Activated T-helper 1 cell treated with anti-CD3 and anti-CD28 coated beads, Interleukin-12 subunit alpha, Interleukin-12 subunit beta, Interleukin-2, Interleukin-4 antibody, amounts not matched to agents 30 ng/mL and 10 ng/mL and 1 ng/mL, durations not matched to agents 14 hours and 24 hours and 36 hours (primary cell): ENCODE results near the gene PGA5. TPM values are rescaled to one million over a fixed set of nuclear protein-coding genes. Genes with fewer than 3 reads are reported as not detected.
"Not testable (repeated sequence)": the region's sequence is repeated elsewhere in the genome, so short reads cannot be mapped to it uniquely, and the experiment has no call there.

Source experiments
- DNase-seq: peaks from one replicate; pipeline ENCODE4 v3.0.0; 2021; ENCODE audit warnings: low spot score
- H3K27ac Mint-ChIP-seq: one replicate; pipeline ENCODE4 v1.8.0; 2021; ENCODE audit warnings: mild to moderate bottlenecking, mixed read lengths
- H3K27me3 Mint-ChIP-seq: one replicate; pipeline ENCODE4 v1.8.0; 2022; ENCODE audit warnings: mild to moderate bottlenecking, moderate library complexity, mixed read lengths; ENCODE audit not compliant: insufficient read depth
- H3K36me3 Mint-ChIP-seq: one replicate; pipeline ENCODE4 v1.8.0; 2021; ENCODE audit warnings: low read depth, mixed read lengths
- H3K4me1 Mint-ChIP-seq: one replicate; pipeline ENCODE4 v1.8.0; 2021; ENCODE audit warnings: low read depth, mixed read lengths
- H3K4me3 Mint-ChIP-seq: one replicate; pipeline ENCODE4 v1.8.0; 2021; ENCODE audit warnings: mild to moderate bottlenecking, moderate library complexity, mixed read lengths
- H3K9me3 Mint-ChIP-seq: one replicate; pipeline ENCODE4 v1.8.0; 2021; ENCODE audit warnings: mixed read lengths
- intact Hi-C: fragments of 100-400 bp; cut with micrococcal nuclease; formaldehyde crosslinking; loops from one replicate; pipeline ENCODE4 v1.15.1; 2024
- total RNA-seq: library from RNA; stranded (reverse); gene quantifications from 2 replicates; pipeline ENCODE4 v1.2.3, GENCODE V29; 2022

PGA5 gene
- total RNA-seq, result not detected in 2 replicates

DNA sequence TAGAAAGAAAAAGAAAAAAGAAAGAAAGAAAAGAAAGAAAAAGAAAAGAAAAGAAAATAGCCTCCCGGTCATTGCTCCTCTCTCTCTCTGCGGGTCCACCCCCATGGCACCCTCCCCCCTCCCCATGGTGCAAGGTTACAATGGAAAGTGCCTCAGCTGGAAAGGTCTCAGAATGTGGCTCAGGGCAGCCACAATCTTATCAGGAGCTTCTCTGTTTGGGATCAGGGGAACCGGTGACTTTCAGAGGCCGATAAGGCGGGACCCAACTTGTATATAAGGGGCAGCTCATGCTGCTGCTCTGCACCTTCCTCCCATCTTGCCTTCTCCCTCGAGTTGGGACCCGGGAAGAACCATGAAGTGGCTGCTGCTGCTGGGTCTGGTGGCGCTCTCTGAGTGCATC, at the start of gene PGA5:
Gene PGA5 (plus strand): TSS at position 301 of the 400 bp plus-strand sequence. CDS start 52 bp downstream, at position 353.
- H3K27me3 Mint-ChIP-seq, DNase-seq, H3K4me3 Mint-ChIP-seq, intact Hi-C loops, H3K4me1 Mint-ChIP-seq, H3K27ac Mint-ChIP-seq, H3K36me3 Mint-ChIP-seq, H3K9me3 Mint-ChIP-seq: not testable (repeated sequence)

DNA sequence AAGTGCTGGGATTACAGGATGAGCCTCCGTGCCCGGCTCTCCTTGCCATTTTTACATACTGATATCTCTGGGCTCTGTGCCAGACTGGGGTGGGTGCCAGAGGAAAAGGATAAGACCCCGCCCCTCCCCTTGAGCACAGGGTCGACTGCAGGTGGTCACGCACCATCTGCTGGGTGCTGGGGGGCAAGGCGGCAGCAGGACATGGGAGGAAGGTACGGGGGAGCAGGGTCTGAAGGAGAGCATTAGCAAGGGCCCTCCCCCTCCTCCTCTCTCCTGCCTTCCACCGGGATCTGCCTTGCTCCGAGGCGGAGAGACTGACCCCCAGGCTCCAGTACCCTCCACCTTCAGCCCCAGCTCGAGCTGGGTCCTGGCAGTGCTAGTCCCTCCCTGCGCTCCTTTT, 47.4 kb upstream of the PGA5 start:
- Mint-ChIP-seq H3K4me1 (no peaks in the 10 kb centered on the region), H3K9me3 (no peaks in the 10 kb centered on the region)
- intact Hi-C loops, result no loop called here

DNA sequence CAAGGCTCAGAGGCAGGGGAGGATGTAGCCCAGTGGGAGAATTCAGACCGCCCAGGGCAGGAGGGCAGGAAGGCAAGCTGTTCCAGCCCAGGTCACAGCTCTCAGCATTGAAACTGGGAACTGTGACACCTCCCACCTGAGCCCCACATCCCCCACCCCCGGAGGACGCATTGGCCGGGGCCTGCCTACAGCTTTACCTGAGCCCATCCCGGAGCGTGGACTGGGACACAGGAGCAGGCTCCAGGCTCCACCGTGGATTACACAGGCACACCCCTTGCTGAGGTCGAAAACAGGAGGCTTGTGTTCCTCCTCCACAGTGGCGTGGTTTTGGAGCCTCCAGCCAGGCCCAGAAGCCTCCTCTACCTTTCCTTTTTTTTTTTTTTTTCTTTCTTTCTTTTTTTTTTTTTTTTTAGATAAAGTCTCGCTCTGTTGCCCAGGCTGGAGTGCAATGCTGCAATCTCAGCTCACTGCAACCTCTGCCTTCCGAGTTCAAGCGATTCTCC, 46.8 kb upstream of the PGA5 start:
- Mint-ChIP-seq H3K27ac (no peak overlapping the region), H3K9me3 (no peaks in the 10 kb centered on the region), H3K4me1 (no peaks in the 10 kb centered on the region), H3K36me3 (no peaks in the 10 kb centered on the region), H3K27me3 (peaks cover 25% of the 10 kb centered on the region), H3K4me3 (no peak overlapping the region)
- no peak for DNase-seq
- intact Hi-C loops, result no loop called here

More for the DNA sequence above, 47.4 kb upstream of the PGA5 start:
- Mint-ChIP-seq H3K36me3 (no peaks in the 10 kb centered on the region), H3K27ac (no peak overlapping the region), H3K4me3 (no peak overlapping the region), H3K27me3 (peaks cover 25% of the 10 kb centered on the region)
- DNase-seq, result no peak

DNA sequence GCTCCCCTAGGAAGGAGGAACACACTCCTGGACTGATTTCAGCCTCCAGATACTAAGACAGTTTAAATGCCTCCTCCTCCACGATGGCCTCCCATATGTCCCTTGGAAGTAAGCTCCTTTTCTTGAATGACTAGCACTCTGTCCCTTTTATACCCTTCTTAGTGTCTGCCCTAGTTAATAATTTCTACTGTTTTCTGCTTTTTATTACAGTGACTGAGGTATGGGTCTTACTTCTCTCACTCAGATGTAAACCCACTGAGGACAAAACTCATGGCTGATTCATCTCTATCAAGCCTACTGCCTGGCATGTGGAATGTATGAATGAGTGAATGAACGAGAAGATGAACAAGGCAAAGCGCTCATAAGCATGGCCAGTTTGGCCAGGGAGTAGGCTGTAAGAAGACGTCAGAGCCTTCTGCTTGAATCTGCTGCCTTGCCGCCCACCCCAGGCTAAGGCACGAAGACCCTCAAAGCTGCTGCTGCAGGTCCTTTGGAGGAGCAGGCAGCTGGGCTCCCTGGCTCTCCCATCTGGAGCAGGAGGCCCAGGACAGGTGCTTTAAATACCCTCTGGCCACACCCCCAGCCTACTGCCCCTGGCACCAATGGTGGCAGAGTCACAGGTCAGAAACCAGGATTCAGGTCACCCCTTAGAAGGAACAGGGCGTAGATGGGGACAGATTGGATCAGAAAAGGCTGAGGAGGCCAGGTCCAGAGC, 45.8 kb upstream of the PGA5 start:
- H3K27me3 Mint-ChIP-seq, result peaks cover 17% of the 10 kb centered on the region
- H3K9me3 Mint-ChIP-seq, result no peaks in the 10 kb centered on the region
- H3K4me1 Mint-ChIP-seq, result no peaks in the 10 kb centered on the region
- no peak for DNase-seq
- no peaks in the 10 kb centered on the region for H3K36me3 Mint-ChIP-seq
- no peak overlapping the region for H3K27ac Mint-ChIP-seq
- intact Hi-C loops, result no loop called here
- no peak overlapping the region for H3K4me3 Mint-ChIP-seq

DNA sequence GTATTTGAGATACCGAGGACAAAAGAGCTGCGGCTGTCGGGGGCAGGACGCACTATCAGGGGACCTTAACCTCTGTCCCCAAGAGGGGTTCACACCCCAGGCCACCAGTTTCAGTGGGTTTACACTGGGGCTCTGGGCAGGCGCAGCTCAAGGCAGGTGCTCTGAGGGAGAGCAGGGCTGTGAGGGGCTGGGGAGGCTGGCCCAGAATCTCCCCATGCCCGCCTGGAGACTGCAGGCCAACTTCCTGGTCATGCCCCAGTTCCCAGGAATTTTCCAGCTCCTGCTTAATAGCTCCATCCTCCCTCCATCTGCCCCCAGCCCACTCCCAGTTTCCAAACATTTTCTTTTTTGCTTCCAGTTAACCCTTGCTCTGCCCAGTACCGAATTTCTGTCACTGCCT, 45.3 kb upstream of the PGA5 start:
- Mint-ChIP-seq H3K4me3 (no peak overlapping the region), H3K9me3 (no peaks in the 10 kb centered on the region), H3K36me3 (no peaks in the 10 kb centered on the region), H3K27ac (no peak overlapping the region), H3K27me3 (peaks cover 21% of the 10 kb centered on the region), H3K4me1 (no peaks in the 10 kb centered on the region)
- intact Hi-C loops, result no loop called here
- DNase-seq, result no peak

DNA sequence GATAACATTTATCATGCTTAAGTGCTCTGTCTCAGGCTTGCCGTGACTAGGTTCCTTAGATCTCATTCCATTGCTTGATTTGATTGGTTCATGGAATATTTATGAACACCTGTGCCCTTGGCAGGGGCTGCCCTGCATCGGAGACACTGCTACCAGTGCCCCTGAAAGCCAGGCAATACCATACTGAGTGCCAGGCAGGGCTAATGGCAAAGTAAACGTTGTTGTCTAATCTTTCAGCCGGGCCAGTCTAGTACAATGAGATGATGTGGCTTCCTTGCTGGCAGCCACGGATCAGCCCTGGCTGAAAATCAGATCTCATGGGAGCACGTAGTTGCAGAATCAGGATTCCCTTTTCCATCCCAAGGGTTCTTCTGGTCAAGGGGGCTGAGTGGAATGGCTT, 42.6 kb upstream of the PGA5 start:
- intact Hi-C loops, result no loop called here
- Mint-ChIP-seq H3K36me3 (no peaks in the 10 kb centered on the region), H3K27ac (no peak overlapping the region), H3K9me3 (no peaks in the 10 kb centered on the region), H3K27me3 (peaks cover 25% of the 10 kb centered on the region), H3K4me3 (no peak overlapping the region), H3K4me1 (no peaks in the 10 kb centered on the region)
- DNase-seq, result no peak

DNA sequence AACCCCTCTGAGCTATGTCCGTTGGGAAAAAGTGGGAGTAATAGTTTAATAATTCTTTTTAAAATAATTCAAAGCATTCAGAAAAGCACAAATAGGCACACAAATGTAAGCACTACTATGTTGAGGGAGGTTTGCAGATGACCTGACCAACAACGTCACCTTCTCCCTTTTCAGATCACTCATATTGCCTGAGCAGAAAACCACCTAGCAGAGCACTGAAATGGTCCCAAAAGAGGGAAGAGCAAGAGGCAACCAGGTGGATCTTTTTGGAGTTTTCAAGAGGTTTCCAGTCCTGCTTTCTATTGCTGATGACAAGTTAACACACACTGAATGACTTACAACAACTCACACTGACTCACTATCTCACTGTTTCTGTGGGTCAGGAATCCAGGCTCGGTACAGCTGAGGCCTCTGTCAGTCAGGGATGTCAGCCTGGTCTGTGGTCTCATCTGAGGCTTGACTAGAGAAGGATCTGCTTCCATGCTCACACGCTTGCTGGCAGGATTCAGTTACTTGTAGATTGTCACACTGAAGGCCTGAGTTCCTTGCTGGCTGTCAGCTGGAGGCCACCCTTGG, 41.9 kb upstream of the PGA5 start:
- no peaks in the 10 kb centered on the region for H3K9me3 Mint-ChIP-seq
- no peak overlapping the region for H3K27ac Mint-ChIP-seq
- H3K4me1 Mint-ChIP-seq, result no peaks in the 10 kb centered on the region
- H3K4me3 Mint-ChIP-seq, result no peak overlapping the region
- no peak for DNase-seq
- H3K36me3 Mint-ChIP-seq, result no peaks in the 10 kb centered on the region
- intact Hi-C loops, result no loop called here
- peaks cover 22% of the 10 kb centered on the region for H3K27me3 Mint-ChIP-seq

DNA sequence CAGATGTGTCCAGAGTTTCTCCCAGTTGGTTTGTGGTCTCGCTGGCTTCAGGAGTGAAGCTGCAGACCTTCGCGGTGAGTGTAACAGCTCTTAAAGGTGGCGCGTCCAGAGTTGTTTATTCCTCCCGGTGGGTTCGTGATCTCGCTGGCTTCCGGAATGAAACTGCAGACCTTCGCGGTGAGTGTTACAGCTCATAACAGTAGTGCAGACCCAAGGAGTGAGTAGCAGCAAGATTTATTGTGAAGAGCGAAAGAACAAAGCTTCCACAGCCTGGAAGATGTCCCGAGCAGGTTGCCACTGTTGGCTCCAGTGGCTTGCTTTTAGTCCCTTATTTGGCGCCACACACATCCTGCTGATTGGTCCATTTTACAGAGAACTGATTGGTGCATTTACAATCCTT, 39.5 kb upstream of the PGA5 start:
- H3K9me3 Mint-ChIP-seq, result no peaks in the 10 kb centered on the region
- H3K27me3 Mint-ChIP-seq, result peaks cover 16% of the 10 kb centered on the region
- H3K27ac Mint-ChIP-seq, result no peak overlapping the region
- H3K4me3 Mint-ChIP-seq, result no peak overlapping the region
- no peaks in the 10 kb centered on the region for H3K36me3 Mint-ChIP-seq
- H3K4me1 Mint-ChIP-seq, result no peaks in the 10 kb centered on the region
- intact Hi-C loops, result no loop called here
- DNase-seq, result no peak

DNA sequence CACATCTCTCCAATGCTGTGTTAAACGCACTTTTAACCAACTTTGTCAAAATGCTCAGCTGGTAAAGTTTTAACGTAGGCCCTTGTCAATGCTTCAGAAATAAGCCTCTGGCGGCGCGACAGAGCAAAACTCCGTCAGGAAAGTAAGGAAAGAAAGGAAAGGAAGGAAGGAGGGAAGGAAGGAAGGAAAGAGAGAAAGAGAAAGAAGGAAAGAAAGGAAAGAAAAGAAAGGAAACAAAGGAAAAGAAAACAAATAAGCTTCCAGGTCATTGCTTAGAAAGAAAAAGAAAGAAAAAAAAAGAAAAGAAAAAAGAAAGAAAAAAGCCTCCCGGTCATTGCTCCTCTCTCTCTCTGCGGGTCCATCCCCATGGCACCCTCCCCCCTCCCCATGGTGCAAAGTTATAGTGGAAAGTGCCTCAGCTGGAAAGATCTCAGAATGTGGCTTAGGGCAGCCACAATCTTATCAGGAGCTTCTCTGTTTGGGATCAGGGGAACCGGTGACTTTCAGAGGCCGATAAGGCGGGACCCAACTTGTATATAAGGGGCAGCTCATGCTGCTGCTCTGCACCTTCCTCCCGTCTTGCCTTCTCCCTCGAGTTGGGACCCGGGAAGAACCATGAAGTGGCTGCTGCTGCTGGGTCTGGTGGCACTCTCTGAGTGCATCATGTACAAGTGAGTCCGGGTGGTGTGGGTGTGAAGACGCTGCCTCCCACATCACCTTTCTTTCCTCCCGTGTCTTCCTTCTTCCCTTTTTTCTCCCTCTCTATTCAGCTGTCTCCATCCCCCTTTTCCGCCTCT, 37.8 kb upstream of the PGA5 start, which contains the start of gene PGA3:
Gene PGA3 (plus strand): TSS at position 566 of the 797 bp plus-strand sequence. CDS start 50 bp downstream, at position 616.
- H3K27me3 Mint-ChIP-seq, result peaks cover 14% of the 10 kb centered on the region
- H3K9me3 Mint-ChIP-seq, H3K36me3 Mint-ChIP-seq, H3K4me1 Mint-ChIP-seq, DNase-seq, intact Hi-C loops, H3K27ac Mint-ChIP-seq, H3K4me3 Mint-ChIP-seq: not testable (repeated sequence)

DNA sequence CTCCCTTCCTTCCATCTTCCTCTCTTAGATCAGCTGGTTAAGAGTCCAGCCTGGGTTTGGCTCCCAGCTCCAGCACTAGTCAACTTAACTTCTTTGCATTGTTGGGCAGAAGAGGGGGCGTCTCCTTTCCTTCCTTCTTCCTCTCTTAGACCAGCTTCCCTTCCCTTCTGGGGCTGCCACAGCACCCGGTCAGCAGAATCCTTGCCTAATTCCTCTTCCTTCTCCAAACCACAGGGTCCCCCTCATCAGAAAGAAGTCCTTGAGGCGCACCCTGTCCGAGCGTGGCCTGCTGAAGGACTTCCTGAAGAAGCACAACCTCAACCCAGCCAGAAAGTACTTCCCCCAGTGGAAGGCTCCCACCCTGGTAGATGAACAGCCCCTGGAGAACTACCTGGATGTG, 37.1 kb upstream of the PGA5 start:
- H3K4me3 Mint-ChIP-seq, H3K27ac Mint-ChIP-seq: not testable (repeated sequence)
- H3K27me3 Mint-ChIP-seq, result peaks cover 14% of the 10 kb centered on the region

DNA sequence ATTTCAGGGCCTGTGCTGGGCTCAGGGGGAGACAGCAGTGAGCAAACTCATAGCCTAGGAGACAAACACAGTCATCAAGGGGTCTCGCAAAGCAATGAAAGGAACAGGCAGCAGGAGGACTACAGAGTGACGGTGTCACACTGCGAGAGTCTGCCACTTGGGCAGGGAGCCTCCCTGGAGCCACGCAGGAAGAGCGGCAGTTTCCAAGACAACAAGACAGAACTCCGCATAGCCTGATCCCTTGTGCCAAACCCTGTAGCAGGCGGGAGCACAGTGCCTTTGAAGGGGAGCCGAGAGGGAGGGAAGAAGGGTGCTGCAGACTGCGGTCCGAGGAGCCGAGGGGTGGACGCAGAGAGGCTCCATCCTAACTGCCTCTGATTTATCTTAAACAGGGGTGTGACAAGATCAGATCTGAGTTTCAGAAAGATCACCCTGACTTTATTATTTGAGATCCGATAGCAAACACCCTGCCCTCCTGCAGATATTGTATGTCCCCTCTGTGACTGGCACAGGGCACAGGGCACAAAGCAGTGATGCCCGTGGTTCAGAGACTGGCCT, 36.4 kb upstream of the PGA5 start:
- H3K9me3 Mint-ChIP-seq, intact Hi-C loops, H3K27ac Mint-ChIP-seq, H3K4me3 Mint-ChIP-seq, DNase-seq, H3K36me3 Mint-ChIP-seq, H3K4me1 Mint-ChIP-seq: not testable (repeated sequence)
- H3K27me3 Mint-ChIP-seq, result peaks cover 14% of the 10 kb centered on the region

More for the DNA sequence above, 37.1 kb upstream of the PGA5 start:
- H3K36me3 Mint-ChIP-seq, H3K9me3 Mint-ChIP-seq, H3K4me1 Mint-ChIP-seq, intact Hi-C loops, DNase-seq: not testable (repeated sequence)

DNA sequence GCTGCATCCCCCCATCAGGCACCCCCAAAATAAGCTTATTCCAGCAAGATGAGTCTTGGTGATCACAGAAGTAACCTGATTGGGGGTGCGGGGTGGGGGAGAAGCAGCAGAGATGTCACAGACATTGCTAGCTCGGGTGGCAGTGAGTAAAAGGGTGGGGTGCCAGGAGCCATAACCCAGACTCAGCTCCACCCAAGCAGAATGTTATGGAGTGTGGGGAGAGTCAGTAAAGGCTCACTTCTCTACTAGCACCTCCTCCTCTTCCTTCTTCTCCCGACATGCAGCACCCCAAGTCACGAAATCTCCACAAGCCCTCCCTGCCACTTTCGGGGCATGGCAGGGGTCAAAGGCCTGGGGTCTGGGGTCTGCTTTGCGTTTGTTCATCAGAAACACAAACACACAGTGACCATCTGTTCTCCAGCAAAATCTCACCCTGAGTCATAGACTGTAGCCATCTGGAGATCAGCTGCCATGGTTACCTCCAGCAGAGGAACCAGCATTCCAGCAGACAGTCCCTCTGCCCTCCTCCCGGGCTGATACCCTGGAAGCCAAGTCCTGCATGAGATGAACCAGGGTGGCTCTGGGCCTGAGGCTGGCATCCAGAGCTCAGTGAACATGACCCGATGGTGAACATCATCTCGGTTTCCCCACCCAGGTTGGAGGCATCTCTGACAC, 33.2 kb upstream of the PGA5 start:
- DNase-seq, H3K27me3 Mint-ChIP-seq, H3K27ac Mint-ChIP-seq, H3K4me3 Mint-ChIP-seq, H3K9me3 Mint-ChIP-seq, H3K4me1 Mint-ChIP-seq, H3K36me3 Mint-ChIP-seq, intact Hi-C loops: not testable (repeated sequence)
